Subcutaneous adipose tissue (tissue), 4 donors: Measurements from ENCODE around the gene HSD3B7. TPM values are rescaled to one million over a fixed set of nuclear protein-coding genes. Genes with fewer than 3 reads are reported as not detected.

ENCODE experiments used
- total RNA-seq, 4 donors: library from RNA; depleted of rRNA; stranded (reverse); fragments of >200 nt; gene quantifications; one replicate each; pipeline ENCODE4 v1.1.0, GENCODE V29; 2016
- TF ChIP-seq, protein P1 (sequence below): fragments of 450-650 bp; IDR thresholded peaks from one replicate; pipeline ENCODE4 v1.5.1; 2016; ENCODE audit warnings: low read depth, mild to moderate bottlenecking, control low read depth, antibody characterized with exemption, moderate library complexity

The HSD3B7 gene
- total RNA-seq, 4 donors from 2014 or later: 18.3 to 73.8 (median 30.0) TPM

DNA sequence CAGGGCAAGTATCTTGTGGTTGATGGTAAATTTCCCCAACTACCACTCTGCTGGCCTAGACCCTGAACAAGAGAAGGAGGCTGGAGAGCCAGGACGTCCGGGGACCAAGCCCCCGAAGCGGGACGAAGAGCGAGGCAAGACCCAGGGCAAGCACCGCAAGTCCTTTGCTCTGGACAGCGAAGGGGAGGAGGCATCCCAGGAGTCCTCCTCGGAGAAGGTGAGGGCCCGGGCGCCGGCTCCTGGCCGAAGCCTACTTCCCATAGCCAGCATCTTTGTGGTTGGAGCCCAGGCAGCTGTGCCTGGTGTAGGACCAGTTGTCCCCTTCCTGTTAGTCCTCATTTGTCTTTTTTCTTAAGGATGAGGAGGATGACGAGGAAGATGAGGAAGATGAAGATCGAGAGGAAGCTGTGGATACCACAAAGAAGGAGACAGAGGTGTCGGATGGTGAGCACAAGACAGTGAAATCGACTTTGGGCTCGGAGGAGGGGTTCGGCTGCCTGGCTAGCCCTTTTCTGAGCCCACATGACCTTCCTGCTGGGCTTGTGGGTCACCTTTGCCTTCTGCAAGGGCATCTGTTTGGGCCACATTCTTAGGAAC is 15.7 kb upstream of the HSD3B7 start:
- TF ChIP-seq, protein P1, sequence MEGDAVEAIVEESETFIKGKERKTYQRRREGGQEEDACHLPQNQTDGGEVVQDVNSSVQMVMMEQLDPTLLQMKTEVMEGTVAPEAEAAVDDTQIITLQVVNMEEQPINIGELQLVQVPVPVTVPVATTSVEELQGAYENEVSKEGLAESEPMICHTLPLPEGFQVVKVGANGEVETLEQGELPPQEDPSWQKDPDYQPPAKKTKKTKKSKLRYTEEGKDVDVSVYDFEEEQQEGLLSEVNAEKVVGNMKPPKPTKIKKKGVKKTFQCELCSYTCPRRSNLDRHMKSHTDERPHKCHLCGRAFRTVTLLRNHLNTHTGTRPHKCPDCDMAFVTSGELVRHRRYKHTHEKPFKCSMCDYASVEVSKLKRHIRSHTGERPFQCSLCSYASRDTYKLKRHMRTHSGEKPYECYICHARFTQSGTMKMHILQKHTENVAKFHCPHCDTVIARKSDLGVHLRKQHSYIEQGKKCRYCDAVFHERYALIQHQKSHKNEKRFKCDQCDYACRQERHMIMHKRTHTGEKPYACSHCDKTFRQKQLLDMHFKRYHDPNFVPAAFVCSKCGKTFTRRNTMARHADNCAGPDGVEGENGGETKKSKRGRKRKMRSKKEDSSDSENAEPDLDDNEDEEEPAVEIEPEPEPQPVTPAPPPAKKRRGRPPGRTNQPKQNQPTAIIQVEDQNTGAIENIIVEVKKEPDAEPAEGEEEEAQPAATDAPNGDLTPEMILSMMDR: no peak

DNA sequence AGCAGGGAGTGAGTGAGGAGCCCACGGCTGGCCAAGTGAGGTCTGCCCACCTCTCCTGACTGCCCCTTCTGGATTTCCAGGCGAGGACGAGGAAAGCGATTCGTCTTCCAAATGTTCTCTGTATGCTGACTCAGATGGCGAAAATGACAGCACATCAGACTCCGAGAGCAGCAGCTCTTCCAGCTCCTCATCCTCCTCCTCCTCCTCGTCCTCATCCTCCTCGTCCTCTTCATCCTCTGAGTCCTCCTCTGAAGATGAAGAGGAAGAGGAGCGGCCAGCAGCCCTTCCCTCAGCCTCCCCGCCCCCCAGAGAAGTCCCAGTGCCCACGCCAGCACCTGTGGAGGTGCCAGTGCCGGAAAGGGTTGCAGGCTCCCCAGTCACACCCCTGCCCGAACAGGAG is 13.7 kb upstream of the HSD3B7 start:
- TF ChIP-seq, protein P1: no peak

DNA sequence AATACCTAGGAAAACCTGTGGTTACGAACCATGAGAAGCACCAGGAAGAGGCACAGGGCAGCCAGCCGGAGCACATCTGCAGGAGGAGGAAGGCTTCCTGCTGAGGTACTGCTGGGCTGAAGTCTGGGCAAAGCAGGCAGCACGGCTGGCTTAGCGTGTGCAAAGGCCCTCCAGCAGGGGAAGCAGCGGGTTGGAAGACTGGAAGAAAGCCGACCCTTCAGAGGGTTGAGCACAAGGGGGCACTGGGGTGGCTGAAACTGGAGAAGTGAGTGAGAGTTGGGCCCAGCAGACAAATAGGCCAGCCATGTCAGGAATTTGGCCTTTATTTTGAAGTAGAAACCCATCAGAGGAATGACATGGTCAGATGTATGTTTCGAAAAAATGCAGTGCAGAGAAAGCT is 12.1 kb upstream of the HSD3B7 start:
- TF ChIP-seq, protein P1: no peak

DNA sequence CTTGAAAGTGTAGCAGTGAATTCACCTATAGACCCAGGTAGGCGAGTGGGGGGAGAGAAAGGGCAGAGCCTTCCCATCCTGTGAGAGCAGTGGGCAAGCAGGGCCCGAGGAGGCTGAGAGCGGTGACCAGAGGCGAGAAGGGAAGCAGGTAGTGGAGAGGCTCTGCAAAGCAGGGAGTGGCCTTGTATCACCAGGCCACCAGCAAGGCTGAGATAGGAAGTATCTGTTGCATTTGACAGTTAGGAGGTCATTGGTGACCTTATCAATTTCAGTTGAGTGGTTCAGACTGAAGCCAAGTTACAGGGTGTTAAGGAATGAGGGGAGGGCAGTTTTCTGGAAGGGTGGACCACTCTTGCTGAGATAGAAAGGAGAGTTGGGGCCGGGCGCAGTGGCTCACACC is 10.7 kb upstream of the HSD3B7 start:
- TF ChIP-seq, protein P1: no peak

DNA sequence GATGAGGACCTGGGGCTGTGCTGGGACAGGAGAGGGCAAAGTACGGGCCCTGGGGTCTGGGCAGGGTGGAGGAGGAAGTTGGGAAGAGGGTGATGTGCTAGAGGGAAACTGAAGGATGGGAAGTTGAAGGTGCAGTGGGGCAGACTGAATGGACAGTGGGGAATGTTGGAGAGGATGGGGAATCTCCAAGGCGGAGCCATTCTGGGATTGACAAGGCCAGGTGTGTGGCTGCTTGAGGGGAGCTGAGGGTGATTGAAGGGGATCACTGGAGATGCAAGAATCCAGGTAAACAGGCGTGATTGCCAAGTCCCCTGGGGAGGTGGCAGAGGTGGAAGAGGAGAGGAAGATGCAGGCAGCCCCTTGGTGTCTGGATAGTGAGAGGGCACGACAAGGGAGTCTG is 8.5 kb upstream of the HSD3B7 start:
- TF ChIP-seq, protein P1: no peak

DNA sequence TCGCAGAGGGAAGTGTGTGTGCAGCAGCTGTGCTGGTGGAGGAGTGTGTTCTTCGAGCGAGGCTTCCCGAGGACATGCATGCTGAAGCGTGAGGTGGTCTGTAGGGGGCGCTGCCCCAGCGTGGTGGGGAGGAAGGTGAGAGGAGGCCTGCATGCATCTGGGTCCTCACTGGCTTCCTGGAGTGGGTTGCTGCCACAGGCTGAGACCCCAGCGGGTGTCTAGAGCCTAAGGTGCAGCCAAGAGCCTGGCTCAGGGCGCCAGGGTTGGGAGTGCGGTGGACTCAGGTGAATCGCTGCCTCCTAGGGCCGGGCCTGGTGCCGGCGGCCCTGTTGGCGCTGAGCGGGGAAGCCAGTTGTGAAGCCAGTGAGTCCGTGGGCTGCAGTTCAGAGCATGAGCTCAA is 7.5 kb upstream of the HSD3B7 start:
- TF ChIP-seq, protein P1: no peak

DNA sequence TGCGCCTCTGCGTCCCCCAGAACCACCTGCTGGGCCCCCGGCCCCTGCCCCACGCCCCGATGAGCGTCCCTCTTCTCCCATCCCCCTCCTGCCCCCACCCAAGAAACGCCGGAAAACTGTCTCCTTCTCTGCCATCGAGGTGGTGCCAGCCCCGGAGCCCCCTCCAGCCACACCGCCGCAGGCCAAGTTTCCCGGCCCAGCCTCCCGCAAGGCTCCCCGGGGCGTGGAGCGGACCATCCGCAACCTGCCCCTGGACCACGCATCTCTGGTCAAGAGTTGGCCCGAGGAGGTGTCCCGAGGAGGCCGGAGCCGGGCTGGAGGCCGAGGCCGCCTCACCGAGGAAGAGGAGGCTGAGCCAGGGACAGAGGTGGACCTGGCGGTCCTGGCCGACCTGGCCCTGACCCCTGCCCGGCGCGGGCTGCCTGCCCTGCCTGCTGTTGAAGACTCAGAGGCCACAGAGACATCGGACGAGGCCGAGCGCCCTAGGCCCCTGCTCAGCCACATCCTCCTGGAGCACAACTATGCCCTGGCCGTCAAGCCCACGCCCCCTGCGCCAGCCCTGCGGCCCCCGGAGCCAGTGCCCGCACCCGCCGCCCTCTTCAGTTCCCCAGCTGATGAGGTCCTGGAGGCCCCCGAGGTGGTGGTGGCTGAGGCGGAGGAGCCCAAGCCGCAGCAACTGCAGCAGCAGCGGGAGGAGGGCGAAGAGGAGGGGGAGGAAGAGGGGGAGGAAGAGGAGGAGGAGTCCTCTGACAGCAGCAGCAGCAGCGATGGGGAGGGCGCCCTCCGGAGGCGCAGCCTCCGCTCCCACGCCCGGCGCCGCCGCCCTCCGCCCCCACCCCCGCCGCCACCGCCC is 5.6 kb upstream of the HSD3B7 start:
- TF ChIP-seq, protein P1: no peak
